ENCODE results near the gene MUC4.
"Not testable (repeated sequence)": the region's sequence is repeated elsewhere in the genome, so short reads cannot be mapped to it uniquely, and the experiment has no call there.

MUC4 gene

DNA sequence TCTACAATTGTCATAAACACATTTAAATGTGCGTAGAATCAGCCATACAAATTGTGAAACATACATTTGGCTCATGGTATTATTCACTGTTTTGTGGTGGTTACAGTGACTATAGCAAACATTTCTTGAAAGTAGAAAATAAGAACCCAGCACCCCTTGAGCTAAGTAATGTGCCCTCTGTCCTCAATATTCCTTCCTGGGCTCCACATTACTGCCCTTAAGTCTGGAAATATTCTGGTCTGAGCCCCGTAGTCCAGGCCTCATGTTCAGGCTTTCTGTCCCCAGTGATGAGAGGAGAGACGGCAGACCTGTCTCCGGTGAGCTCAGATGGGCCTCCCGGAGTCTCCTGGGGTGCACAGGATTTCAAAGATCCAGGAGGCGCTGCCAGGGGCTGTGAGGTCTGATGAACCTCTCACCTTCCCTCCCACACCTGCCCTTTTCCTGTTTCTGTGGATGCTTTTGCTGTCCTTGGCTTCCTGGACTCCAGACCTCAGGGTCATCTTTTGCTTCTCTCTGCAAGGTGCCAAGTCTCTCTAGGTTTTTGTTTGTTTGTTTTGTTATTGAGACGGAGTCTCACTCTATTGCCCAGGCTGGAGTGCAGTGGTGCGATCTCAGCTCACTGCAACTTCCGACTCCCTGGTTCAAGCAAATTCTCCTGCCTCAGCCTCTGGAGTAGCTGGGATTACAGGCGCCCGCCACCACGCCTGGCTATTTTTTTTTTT, 99.8 kb downstream of the MUC4 start:
- DNase-seq: no peak

DNA sequence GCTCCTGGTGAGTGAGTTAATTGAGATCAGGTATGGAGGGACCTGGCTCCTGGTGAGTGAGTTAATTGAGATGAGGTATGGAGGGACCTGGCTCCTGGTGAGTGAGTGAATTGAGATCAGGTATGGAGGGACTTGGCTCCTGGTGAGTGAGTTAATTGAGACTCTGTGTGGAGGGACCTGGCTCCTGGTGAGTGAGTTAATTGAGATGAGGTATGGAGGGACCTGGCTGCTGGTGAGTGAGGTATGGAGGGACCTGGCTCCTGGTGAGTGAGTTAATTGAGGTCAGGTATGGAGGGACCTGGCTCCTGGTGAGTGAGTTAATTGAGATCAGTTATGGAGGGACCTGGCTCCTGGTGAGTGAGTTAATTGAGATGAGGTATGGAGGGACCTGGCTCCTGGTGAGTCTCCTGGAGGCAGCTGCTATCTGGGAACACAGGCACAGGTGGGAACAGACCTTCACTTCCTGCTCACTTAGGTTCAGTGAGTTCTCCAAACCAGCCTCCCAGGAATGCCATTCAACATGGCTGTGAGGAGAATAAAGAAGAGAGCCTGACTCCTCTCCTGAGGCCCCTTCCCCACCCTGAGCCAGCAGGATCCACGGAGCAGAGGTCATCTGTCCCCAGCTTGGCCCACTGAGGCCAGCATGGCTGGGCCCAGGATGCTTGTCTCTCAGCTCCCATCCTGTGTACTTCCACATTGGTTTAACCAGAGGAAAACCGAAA, 100.5 kb downstream of the MUC4 start:
- DNase-seq: not testable (repeated sequence)

DNA sequence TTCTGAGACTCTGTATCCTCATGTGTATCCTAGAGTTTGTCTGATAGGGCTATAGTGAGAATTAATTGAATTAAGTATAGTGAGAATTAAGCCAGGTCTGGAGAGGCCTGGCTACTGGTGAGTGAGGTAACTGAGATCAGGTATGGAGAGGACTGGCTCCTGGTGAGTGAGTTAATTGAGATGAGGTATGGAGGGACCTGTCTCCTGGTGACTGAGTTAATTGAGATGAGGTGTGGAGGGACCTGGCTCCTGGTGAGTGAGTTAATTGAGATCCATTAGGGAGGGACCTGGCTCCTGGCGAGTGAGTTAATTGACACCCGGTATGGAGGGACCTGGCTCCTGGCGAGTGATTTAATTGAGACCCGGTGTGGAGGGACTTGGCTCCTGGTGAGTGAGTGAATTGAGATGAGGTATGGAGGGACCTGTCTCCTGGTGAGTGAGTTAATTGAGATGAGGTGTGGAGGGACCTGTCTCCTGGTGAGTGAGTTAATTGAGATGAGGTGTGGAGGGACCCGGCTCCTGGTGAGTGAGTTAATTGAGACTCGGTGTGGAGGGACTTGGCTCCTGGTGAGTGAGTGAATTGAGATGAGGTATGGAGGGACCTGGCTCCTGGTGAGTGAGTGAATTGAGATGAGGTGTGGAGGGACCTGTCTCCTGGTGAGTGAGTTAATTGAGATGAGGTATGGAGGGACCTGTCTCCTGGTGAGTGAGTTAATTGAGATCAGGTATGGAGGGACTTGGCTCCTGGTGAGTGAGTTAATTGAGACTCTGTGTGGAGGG, 101.4 kb downstream of the MUC4 start:
- DNase-seq: not testable (repeated sequence)

DNA sequence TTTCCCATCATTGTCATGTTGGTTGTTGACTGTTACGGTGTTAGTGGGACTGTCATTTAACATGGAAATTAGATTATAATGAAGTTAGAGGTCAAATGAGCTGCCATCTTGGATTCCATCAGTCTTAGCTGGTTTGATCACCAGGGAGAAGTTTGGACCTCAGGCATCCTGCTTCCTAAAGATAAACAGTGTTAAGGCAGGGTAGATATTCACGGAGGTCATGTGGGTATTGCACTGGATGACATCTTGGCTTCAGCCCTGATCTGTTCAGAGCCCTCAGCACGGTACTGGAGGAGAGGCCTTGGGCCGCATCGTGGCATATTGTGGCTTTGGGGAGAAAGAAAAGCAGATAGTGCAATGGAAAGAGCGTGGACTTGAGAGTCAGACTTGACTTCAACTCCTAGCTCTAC, 102.0 kb downstream of the MUC4 start:
- DNase-seq: no peak

DNA sequence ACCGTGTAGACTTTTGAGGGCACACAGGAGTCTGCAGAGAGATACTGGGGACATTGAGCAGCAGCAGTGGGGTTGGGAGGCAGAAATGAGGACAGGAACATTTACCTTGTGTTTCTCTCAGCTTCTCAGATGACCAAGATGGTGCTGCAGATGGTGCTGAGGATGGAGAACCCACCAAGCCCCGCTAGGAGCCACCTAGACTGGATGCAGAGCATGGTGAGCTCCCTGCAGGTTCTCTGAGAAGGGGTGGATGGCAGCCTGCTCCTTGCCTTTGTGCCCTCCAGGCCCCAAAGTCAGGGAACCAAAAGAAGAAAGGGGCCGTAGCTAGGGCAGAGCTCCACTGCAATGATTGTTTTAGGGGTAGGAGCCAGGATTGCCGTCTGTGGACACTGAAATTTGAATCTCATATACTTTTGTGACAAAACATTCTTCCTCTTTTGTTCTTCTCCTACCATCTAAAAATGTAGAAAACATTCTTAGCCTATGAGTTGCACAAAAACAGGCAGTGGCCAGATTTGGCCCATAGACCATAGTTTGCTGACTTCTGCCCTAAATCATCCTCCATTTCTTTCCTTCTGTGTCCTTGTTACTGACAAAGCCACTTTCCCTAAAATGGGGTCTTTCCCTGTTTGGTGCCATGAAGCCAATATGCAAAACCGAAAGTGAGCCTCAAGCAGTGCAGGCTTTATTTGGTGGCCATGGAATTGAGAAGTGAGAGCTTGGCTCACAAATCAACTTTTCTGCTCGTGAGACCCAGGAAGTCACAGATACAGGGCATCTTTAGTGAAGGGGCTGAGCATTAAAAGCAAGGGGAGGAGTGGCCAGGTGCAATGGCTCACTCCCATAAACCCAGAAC, 102.9 kb downstream of the MUC4 start:
- no peak for DNase-seq

DNA sequence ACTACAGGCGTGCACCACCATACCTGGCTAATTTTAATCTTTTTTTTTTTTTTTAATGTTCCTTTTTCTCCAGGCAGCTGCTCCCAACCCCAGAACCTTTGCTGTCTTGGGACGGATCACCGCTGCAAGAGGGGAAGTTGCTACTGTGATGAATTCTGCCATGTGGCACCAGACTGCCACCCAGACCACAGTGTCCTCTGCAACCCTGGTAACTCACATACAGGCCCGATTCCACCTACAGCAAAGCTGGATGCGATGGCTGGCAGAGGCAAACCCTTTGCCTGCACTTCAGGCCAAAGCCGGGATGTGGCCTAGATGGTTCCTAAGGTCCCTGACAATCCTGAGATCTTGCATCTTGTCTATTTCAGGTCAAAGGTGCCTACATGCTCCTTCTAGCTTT, 103.7 kb downstream of the MUC4 start:
- DNase-seq: no peak

DNA sequence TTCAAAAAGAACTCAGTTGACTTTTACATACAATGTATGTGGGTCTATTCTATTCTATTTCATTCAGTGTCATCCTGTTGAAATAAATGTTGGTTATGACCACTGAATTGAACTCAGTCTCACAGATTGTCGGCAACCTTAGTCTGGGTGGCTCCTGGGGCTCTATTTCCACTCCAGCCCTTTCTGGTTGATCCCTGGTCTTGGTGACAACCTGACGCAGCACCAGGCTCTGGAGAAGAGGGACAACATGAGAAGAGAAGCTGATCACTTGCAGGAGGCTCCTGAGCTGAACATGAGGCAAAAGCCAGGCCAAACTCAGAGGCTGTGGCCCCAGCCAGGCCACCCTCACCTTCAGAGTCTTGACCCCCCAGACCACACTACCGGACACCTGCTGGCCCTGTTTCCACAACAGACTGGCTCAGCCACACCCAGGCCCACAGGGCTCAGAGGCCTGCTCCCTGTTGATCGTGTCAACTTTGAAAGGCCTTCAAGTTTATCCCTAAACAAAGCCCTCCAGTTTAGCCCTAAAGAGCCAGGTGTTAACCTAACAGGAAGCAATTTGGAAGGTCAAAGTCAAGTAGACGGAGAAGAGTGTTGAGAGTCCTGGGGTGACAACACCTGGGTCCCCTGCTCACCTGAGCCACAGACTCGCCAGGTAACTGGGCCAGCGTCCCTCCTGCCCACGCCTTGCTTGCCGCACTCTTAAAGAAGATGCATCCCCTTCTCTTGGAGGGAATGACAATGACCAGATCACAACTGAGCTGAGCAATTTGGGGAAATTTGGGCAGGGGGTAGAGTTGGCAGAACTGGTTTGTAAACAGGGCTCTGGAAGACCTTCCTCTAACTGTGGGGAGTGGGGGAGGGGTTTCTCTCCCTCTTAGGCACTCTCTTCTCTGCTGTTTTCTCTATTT, 106.4 kb downstream of the MUC4 start:
- DNase-seq: no peak

DNA sequence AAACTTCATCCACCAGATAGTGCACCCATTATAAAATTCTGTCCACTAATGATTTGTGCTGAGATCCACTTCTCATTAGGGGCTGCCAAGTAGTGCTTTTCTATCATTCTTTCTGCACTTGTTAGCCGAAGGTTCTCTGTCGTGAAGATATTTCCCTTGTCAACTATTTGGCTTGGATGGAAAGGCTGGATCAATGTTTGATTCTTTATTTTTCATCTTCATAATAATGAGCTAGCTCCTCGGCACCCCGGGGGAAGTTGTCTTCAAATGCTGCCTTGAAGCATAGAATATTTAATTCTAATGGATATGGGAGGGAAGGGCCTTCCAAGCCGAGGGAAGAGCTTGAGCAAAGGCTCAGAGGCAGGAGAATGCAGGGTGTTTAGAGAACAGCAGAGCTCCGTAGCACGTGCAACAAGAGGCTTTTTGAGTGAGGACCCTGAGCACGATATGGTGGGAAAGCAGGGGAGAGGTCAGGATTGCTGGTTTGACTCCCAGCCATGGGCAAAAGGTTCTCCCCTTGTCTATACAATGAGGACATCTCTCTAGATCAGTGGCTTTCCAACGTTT, 107.2 kb downstream of the MUC4 start:
- no peak for DNase-seq

DNA sequence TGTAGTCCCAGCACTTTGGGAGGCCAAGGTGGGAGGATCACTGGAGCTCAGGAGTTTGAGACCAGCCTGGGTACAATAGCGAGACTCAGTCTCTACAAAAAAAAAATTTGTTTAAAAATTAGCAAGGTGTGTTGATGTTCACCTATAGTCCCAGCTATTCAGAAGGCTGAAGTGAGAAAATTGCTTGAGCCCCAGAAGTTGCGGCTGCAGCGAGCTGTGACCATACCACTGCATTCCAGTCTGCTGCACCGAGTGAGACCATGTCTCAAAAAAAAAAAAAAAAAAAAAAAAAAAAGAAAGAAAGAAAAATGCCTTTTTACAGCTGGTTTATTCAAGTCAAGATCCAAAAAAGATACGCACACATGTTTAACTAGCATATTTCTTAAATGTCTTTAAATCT, 108.0 kb downstream of the MUC4 start:
- no peak for DNase-seq

DNA sequence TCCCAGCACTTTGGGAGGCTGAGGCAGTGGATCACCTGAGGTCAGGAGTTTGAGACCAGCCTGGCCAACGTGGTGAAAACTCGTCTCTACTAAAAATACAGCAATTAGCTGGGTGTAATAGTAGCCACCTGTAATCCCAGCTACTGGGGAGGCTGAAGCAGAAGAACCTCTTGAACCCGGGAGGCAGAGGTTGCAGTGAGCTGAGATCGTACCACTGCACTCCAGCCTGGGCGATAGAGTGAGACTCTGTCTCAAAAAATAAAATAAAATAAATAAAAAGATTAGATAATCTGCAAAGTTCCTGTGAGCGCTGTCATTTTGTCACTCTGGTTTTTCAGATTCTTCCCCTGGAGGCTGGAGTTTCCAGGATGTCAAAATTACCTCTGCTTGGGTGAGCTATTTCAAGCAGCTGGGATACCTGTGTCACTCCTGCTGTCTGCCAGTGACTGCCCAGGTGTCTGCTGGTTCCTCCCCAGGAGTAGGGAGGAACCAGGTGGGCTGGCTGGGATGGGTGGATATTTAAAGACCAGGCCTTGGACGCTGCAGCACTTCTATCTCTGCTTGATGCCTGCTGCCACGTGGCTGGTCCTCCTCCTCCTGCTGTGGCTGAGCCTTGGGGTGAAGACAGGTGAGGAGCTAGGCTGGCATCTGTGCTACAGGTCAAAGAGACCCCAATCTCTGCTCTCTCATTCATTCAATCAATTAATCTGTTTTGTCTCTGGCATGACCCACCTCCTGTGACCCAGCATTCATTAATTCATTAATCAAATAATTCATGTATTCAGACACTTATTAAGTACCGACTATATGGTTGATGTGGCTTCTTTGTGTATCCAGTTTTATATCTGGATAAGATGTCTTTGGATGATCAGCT, 110.5 kb downstream of the MUC4 start:
- DNase-seq: no peak

DNA sequence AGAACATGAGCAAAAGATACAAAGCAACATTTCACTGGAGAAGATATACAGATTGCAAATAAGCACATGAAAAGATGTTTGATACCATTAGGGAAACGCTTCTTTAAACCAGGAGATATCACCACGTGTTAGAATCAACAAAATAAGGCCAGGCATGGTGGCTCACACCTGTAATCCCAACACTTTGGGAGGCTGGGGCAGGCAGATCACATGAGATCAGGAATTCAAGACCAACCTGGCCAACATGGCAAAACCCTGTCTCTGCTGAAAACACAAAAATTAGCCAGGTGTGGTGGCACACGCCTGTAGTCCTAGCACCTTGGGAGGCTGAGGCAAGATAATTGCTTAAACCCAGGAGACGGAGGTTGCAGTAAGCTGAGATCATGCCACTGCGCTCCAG, 111.4 kb downstream of the MUC4 start:
- no peak for DNase-seq

DNA sequence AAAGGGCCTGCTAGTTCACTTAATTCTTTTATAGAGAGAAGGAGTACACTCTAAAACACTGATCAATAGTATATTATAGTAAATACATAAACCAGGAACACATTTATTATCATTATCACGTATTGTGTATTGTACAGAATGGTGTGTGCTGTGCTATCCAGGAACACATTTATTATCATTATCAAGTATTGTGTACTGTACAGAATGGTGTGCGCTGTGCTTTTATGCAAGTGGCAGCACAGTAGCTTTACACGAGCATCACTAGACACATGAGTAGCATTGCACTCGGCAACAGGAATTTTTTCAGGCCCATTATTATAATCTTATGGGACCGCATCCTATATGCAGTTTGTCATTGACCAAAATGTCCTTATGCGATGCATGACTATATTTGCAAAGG, 111.9 kb downstream of the MUC4 start:
- no peak for DNase-seq

DNA sequence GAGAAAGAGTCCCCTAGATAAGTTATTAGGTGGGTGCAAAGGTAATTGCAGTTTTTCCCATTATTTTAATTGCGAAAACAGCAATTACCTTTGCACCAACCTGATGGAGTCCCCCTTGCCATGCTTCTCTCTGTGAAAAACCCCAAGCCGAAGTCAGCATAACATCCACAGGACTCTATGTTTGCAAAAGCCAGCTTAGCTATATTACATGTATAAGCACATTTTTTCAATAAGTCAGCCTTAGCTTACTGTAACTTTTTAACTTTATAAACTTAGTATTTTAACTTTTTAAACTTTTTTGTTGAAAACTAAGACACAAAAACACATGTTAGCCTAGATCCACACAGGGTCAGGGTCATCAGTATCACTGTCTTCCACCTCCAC, 112.3 kb downstream of the MUC4 start:
- no peak for DNase-seq

DNA sequence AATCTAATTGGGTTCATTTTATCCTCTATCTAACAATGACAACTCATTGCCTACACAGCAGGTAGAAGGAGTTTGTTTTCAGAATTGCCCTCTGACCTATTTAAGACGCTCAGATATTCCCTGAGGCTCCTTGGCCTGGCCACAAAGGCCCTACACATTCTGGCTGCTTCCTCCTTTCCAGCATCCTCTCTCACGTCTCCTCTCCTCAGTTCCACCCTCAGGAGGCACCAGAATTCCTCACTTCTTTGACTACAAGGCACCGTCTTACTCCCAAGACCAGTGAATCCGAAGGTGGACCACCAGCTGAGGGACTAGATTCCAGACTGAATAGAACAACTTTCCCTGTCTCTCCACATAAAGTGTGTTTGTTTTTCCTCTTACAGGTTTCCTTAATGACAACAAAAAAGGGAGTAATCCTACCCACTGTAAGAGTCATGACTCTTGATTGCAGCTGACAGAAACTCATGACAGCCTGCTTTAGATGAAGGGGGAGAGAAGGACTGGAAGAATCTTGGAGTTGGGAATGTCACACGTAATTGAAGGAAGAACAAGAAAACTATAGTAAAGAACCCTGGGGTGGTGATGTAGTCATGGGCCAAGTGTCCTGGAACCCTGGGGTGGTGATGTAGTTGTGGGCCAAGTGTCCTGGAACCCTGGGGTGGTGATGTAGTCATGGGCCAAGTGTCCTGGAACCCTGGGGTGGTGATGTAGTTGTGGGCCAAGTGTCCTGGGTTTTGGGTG, 112.9 kb downstream of the MUC4 start:
- no peak for DNase-seq

DNA sequence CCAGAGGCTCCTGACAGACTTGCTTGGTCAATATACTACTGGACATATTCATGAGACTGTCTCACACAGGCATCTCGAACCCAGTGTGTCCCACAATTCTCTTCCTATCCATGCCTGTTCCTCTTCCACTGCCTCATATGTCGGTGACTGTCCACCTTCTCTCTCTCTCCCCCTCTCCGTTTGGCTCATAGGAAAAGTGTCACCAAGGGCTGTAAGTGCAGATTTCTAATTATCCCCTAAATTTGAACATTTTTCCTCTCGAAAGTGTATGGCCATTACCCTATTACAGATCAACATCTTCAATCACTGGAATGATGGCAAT, 113.4 kb downstream of the MUC4 start:
- DNase-seq: no peak

DNA sequence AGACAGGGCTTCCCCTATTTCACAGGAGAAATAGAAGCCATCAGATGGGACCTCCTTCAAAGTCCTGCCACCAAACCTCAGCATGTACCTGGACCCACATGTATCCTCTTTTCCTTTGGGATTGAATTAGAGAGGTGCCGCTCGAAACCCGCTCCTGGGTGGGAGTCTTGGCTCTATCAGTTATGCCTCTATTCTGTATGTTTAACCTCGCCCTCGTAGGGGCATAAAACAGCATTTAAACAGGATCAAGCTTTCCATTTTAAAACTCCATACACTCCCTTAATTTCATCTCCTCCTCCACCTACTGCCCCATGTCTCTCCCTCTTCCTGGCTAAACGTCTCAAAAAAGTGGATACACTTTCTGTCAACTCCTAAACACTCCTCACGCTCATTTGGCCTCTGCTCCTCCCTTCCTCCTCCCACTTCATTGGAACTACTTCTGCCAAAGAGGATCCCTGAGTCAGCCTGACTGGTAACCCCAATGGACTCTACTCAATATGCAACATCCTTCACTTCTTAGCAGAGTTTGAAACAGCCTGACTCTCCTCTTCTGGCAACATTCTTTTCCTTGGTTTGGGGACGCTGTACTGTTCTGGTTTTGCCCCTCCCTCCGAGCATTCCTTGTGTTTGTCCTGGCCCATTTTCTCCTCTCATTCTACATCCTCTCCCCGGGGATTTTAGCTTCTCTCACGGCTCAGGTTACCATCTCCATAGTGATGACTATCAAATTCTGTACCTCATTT, 114.0 kb downstream of the MUC4 start:
- no peak for DNase-seq
